HG03439 (cell line): ENCODE results near the gene VPS26B.

Experiments used
- ATAC-seq: cut with Tn5 transposase; IDR thresholded peaks from one replicate; pipeline ENCODE4 v1.9.1; 2021; ENCODE audit warnings: mild to moderate bottlenecking, moderate library complexity; ENCODE audit not compliant: unreplicated experiment

The VPS26B gene

DNA sequence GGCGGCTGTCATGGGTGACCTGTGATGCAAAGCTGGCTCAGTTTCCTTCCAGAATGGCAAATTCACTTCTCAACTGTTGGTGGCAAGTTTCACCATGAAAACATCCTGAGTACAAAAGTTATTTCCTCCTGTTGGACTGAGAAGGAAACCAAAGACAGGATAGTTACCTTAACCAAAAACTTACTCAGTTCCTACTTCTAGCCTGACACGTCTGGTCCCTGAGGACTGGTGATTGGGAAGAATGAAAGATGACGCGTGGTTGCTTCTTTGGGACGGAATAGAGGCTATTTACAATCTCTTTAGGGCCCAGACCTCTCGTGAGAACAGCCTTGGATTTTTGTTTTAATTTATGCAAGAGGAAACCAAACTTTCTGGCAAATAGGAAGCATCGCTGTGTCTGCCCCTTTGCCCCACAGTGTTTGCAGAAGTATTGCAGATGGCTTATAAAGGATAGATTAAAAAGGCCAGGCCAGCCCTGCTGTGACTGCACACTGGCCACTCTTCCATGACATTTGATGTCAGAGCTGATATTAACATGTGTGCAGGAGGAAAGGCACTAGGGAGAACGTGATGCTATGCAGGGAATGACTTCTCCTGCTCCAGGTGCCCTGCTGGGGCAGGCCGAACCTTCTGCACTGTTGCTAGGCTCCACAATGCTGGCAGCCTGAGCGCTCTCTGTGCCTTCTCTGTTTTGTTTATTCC, 7.6 kb downstream of the VPS26B start:
- no peak for ATAC-seq

- no peak for ATAC-seq
Observed at GRCh38 chr11:134233729-134234179, 9.3 kb downstream of the VPS26B start.

DNA sequence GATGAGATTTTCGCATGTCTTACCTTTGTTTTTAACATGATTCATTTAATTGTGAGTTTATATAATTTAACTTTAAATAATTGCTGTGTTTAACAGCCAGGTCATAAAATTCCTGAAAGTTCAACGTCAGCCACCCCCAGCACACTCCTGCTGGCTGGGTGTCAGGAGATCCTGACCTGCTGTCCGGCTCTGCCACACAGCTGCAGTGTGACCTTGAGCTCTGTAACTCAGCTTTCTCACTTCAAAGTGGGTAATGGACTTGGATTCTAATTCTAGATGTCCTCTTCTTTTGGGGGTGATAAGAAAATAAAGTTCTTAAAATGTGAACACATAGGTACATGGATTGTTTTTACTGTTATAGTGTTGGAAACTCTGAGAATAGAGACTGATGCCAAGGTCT, 10.9 kb downstream of the VPS26B start:
- no peak for ATAC-seq

- no peak for ATAC-seq
Observed at GRCh38 chr11:134236834-134237556, 12.5 kb downstream of the VPS26B start.

- no peak for ATAC-seq
Observed at GRCh38 chr11:134237557-134237922, 13.1 kb downstream of the VPS26B start.

DNA sequence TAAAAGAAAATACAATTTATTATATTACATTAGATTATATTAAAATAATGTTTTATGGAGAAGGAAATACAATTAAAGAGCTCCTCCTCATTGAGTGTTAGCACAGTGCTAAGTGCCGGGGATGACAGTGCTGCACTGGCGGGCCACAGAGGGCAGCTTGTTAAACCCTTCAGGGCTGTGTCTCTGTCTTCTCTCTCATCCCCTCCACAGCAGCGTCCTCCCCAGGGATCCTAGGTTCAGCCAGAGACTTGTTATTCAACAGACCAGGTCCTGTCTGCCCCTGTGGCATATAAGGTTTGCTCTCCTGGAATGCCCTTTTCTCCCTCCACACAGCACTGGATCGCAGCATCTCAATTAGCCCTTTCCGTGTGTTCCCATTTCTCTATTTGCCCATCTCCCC, 14.5 kb downstream of the VPS26B start:
- no peak for ATAC-seq

DNA sequence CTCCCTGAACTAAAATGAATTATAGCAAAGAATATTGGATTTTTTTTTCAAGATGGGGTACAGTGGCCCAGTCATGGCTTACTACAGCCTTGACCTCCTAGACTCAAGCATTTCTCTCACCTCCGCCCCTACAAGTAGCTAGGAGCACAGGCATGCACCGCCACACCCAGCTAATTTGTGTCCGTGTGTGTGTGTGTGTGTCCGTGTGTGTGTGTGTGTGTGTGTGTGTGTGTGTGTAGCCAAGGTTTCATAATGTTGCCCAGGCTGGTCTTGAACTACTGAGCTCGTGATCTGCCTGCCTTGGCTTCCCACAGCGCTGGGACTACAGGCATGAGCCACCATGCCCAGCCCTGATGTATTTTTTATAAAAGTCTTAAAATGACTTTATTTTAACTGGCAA, 16.1 kb downstream of the VPS26B start:
- ATAC-seq = no peak

GRCh38 chr11:134242376-134242775, 17.9 kb downstream of the VPS26B start:
- no peak for ATAC-seq

DNA sequence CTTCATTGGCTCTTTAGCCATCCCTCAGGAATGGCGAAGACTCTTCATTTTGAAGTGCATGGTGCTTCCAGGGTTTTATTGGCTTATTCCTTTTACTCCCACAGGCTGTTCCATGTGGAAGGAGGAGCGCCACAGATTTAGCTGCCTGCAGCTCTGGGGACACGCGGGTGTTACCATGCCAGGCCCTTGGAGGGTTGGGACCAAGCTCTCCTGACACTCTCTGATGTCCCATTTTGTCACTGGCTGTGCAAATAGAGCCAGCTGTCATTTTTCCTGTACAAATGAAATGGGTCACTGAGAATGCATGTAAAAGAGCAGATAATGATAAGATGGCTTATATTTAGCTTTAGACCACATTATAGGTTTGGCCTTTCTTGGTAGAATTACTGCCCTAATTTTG, 19.4 kb downstream of the VPS26B start:
- no peak for ATAC-seq

DNA sequence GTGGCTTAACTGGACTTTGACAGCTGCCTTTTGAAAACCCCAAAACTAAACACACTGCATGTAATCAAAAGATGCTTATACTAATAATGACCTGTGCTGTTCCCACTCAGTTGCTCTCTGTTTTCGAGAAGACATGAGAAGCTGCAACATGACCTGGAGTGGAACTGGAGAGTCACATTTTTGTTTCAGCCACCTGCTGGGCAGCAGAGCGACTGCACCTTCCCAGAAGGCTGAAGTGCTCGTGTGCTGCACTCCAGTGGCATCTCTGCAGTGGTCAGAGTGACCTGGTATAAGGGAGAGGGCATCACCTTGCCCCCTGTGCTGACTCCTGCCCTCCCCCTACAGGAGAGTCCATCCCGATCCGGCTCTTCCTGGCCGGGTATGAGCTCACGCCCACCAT, 20.1 kb downstream of the VPS26B start:
- ATAC-seq = peak; percentile 74

DNA sequence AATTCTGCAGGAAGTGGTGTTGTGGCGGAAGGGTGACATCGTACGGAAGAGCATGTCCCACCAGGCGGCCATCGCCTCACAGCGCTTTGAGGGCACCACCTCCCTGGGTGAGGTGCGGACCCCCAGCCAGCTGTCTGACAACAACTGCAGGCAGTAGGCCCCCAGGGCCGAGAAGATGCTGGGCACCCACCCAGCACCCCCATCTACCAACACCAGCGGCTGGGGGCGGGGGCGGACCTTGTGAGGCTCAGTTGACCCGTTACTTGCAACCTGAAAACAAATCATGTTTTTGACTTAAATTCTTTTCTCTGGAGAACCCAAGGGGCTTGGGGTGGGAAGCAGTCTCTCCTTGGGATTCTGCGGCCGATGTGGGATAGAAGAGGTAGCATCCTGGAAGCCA, 21.0 kb downstream of the VPS26B start:
- no peak for ATAC-seq

DNA sequence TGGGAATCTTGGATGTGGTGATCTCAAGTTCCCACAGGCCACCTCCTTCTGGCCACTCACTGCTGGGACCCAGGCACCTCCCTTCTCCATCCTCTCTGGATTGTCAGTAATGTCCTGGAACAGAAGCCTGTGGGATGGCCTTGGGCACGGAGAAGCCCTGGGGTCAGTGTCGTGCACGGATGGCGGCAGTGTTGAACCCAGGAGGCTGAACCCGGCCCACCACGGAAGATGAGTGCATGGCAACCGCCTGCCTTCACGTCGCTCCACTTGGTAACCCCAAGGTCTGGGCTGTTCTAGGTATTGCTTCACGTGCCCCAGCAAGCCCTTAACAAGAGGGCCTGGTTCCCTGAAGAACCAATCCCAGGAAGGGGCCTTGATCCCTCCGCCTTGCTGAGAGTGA, 21.6 kb downstream of the VPS26B start:
- ATAC-seq = no peak

DNA sequence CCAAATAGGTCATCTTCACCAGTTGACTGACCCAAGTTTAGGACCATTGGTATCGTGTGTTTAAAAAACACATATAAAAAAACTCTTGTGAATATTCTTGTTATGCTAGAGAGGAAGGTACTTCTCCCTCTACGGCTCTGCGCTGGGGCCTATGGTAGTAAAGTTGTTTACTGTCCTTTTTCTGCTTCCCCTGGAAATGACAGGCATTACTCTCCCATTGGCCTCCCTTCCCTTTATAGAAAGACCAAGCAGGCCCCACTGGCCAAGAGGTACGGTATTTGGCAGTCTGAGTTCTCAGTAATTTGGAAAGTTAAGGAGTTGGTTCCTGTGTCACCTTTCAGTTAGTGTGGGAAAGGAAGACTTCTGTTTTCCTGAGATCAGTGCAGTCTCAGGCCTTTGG, 22.2 kb downstream of the VPS26B start:
- ATAC-seq = no peak

- ATAC-seq = no peak
Observed at GRCh38 chr11:134248910-134249480, 24.5 kb downstream of the VPS26B start.

- ATAC-seq = no peak
Observed at GRCh38 chr11:134250246-134250645, 25.8 kb downstream of the VPS26B start.

GRCh38 chr11:134250675-134251074, 26.2 kb downstream of the VPS26B start:
- no peak for ATAC-seq

DNA sequence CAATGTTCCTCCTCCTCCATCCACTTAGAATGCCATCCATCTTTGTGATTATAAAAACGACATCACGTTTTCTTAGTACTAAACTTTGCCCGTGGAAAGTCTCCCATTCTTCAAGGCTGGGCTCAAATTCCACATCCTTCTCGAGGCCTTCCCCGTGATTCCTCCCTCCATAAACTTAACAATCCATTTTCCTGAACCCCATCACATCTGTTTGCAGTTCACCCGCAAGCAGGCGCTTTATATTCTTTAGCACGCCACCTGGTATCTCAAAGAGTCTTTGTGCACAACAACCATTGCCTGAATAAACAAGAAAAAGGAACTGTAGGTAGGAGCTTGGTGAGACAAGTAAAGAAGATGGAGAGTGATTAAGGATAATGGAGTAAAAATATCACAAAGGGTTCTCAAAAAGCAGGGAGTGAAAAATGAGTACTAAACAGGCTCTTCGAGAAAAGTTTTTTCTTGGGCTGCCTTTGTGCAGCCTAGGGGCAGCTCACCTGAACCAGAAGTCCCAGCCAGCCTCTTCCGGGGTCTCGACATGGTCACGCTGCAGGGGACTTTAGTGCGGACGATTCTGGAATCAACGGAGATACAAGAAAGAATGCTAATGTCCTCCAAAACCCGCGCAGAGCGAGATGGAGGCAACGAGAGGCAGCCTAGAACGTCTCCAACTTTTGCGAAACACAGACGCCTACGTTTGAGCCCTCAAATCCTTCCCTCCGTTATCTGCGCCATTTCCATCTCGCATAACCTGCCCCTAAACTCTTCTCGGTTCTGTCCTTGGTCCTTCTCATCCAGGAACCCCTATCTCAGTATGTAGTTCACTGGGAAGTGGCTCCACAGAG, 28.1 kb downstream of the VPS26B start:
- ATAC-seq = peak; percentile 24

DNA sequence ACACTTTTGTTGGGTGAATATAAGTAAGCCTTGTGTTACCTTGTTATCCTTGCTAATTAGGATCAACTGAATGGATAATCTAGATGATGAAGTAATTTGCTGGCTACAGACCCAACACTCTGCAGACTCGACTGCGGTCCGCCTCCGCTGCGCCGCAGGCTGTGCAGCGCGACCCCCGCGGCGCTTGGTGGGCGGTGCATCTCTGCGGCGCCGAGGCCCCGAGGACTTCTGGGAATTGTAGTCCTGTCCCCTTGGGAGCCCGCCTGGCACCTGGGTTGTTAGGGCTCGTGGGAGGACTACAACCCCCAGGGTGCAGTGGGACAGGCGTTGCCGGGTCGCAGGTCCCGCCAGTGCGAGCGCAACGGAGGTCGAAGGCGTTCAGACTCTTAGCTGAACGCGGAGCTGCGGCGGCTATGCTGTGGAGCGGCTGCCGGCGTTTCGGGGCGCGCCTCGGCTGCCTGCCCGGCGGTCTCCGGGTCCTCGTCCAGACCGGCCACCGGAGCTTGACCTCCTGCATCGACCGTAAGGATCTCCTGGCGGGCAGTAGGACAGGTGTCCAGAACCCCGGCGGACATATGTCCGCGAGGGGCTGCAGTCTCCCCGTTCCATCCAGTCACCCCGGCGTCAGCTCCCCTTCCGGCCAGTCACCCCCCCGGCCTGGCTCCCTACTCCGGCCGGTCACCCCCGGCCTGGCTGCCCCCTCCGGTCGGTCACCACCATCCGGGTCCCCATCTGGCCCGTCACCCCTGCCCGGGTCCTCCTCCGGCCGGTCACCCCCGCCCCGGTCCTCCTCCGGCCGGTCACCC, 28.9 kb downstream of the VPS26B start, which contains the start of the genes ACAD8 and THYN1:
ACAD8 (plus strand) TSS at position 381 of the 806 bp plus-strand sequence; CDS start at position 414, 33 bp downstream.
THYN1 (minus strand) TSS at position 165 of the 806 bp plus-strand sequence. CDS start 470 bp downstream, outside the sequence.
- ATAC-seq = peak; percentile 99

- no peak for ATAC-seq
Observed at GRCh38 chr11:134254433-134255183, 30.1 kb downstream of the VPS26B start.
